Activated CD8-positive, alpha-beta memory T cell treated with anti-CD3 and anti-CD28 coated beads, Interleukin-2, amount 50 U/mL, for 1 hour (primary cell): Measurements from ENCODE around the gene AVPR1A.
"Not testable (repeated sequence)": the region's sequence is repeated elsewhere in the genome, so short reads cannot be mapped to it uniquely, and the experiment has no call there.

Source experiments
- DNase-seq: peaks from one replicate; pipeline ENCODE4 v3.0.0-alpha.2; 2020; ENCODE audit errors: extremely low read depth

AVPR1A gene

GRCh38 chr12:63150713-63151622 lies at the start of gene AVPR1A:
Gene AVPR1A (minus strand): TSS chr12:63151201. CDS start chr12:63150836, 365 bp downstream.
- DNase-seq: no peak

DNA sequence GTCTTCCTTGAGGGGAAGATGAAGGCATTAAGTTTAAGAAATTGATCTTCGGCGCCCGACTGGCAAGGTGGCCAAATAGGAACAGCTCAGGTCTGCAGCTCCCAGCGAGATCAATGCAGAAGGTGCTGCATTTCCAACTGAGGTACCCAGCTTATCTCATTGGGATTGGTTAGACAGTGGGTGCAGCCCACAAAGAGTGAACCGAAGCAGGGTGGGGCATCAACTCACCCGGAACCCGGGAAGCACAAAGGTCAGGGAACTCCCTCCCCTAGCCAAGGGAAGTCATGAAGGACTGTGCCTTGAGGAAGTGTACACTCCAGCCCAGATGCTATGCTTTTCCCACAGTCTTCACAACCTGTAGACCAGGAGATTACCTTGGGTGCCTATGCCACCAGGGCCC lies 45.2 kb upstream of the AVPR1A start:
- no peak for DNase-seq

- DNase-seq: no peak
These were observed 28.2 kb upstream of the AVPR1A start for GRCh38 chr12:63179224-63179623.

DNA sequence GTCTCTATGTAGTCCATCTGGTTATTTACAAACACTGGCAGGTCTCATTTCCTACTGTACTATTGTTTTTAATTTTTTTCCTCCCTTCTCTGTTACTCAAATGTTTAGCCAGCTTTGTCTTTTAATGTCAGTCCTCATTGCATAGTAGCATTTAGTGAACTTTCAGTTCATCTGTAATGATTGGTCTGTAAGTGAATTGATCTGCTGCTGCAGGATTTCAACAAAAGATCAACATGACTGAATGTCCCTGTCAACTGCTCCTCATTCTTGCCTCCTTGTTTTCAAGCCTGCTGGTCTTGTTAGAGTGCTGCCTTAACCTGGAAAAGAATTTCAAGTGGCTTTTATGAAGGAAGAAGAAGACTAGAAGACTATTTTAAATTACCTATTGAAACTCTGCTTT lies 19.3 kb upstream of the AVPR1A start:
- DNase-seq: no peak

DNA sequence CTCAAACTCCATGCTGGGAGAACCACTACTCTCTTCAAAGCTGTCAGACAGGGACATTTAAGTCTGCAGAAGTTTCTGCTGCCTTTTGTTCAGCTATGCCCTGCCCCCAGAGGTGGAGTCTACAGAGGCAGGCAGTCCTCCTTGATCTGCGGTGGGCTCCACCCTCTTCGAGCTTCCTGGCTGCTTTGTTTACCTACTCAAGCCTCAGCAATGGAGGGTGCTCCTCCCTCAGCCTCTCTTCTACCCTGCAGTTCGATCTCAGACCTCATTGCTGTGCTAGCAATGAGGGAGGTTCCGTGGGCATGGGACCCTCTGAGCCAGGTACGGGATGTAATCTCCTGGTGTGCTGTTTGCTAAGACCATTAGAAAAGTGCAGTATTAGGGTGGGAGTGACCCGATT lies 16.7 kb upstream of the AVPR1A start:
- DNase-seq: not testable (repeated sequence)

GRCh38 chr12:63164911-63165310 lies 13.9 kb upstream of the AVPR1A start:
- DNase-seq: no peak

GRCh38 chr12:63163541-63163940 lies 12.5 kb upstream of the AVPR1A start:
- no peak for DNase-seq

DNA sequence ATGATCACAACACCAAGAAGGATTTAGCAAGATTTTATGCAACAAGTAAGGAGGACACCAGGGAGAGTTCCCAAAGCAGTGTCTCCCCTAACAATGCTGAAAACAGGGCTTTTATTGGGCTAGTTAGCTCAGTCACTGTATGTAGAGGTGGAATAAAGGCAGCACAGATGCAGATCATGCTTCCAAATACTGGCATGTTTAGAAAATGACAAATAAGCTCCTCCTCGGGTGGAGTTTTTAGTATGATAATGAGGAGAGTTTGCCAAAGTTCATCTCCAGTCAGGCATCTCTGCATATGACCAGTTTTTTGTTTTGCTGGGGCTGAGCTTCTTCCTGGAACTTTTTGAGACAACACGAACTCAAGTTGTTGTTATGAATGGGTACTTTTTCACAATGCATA lies 4.4 kb upstream of the AVPR1A start:
- DNase-seq: no peak

DNA sequence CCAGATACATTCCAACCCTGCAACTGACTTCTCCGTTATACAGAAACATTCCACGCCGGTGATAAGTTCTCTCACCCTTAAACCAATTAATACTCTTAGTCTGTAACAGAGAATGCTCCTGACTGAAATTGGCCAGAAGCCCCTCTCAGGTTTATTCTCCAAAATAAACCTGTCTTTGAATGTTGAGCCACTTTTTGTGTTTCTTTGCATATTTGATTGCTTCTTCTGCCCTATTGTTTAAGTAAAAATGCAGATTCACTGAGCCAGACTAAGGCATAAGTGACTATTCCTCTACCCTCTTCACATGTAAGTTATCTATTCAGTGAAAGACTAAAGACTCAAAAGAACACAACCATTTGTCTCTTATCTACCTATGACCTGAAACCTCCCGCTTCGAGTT lies 3.6 kb upstream of the AVPR1A start:
- no peak for DNase-seq

- no peak for DNase-seq
These were observed 1.3 kb upstream of the AVPR1A start for GRCh38 chr12:63152321-63152700.

GRCh38 chr12:63151623-63152320 lies 771 bp upstream of the AVPR1A start:
- DNase-seq: no peak

DNA sequence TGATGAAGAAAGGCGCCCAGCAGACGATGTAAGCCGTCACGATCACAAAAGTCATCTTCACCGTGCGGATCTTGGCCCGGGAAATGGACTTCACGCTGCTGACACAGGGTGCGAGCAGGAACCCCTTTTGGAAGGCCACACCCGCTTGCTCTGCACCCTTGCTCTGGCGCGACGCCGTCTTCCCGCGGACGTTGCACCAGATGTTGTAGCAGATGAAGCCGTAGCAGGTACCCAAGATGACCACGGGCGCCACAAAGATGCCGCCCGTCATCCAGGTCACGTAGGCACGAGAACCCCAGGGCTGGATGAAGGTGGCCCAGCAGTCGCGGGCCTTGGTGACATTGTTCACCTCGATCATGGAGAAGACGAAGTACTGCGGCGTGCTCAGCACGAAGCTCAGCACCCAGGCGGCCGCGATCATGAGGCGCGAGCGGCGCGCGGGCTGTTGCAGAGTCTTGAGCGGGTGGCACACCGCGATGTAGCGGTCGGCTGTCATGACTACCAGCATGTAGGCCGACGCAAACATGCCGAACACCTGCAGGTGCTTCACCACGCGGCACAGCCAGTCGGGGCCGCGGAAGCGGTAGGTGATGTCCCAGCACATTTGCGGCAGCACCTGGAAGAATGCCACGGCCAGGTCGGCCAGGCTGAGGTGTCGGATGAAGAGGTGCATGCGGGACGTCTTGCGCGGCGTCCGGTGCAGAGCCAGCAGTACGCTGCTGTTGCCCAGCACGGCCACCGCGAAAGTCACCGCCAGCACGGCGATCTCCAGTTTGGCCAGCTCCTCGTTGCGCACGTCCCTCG lies 890 bp downstream of the AVPR1A start:
- no peak for DNase-seq

DNA sequence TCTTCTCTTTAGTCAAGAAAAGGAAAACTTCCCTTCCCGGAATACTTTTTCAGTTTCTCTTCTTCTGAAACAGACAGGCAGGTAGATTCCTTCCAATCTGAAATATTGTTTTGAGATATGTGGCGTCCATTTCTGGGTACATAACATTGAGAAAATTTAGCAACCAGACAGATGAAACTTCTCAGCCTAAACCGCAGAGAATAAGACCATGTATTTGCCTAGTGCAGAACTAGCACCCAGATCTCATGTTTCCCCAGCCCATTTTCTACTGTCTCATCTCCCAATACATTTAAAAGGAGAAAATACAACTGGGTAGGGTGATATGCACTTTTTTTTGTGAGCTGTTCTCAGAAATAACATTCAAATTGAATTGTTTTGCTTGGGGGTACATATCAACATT lies 6.4 kb downstream of the AVPR1A start:
- no peak for DNase-seq

GRCh38 chr12:63138488-63138887 lies 12.5 kb downstream of the AVPR1A start:
- DNase-seq: no peak

DNA sequence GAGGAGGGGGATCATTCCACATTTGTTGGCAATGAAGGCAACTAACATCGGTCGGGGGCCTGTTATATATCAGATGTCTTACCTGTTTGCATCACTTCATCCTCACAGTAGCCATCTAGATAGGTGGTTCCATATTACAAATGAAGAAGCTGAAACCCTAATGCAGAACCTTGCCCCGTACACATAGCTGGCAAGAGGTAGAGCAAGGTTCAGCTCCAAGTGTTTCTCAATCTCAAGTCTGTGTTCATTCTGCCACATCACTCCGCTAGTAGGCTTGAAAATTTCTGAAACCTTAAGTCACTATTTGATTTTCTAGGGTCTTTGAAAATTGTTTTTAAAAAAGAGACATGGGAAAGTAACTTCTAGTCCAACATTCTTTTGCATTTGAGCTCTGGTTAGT lies 17.0 kb downstream of the AVPR1A start:
- no peak for DNase-seq

- DNase-seq: no peak
These were observed 18.8 kb downstream of the AVPR1A start for GRCh38 chr12:63132201-63132600.

GRCh38 chr12:63129927-63130326 lies 21.1 kb downstream of the AVPR1A start:
- DNase-seq: no peak

DNA sequence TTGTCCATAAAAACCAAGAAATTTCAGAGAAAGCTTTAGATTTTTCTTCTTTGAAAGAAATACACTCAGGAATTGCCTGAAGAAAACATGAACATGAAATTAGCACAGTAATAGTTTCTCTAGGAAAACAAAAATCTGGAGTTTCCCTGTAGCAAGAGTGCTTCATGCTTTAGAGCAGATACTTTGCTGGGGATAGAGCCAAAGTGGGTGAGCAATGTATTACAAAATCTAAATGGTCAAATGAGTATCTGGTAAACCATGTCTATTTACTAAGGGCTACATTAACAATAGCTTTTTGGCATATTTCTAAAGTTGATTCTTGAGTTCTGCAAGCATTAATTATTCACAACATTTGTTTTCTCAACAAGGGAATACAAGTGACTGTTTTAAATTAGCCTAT lies 26.2 kb downstream of the AVPR1A start:
- DNase-seq: no peak

- DNase-seq: no peak
These were observed 47.4 kb downstream of the AVPR1A start for GRCh38 chr12:63103494-63104131.

GRCh38 chr12:63101920-63102319 lies 49.1 kb downstream of the AVPR1A start:
- no peak for DNase-seq

- DNase-seq: no peak
These were observed 52.1 kb downstream of the AVPR1A start for GRCh38 chr12:63098851-63099250.
